GM21619 (cell line): Measurements from ENCODE around the gene SERGEF.

Experiments
- ATAC-seq: cut with Tn5 transposase; IDR thresholded peaks from one replicate; pipeline ENCODE4 v1.9.1; 2021; ENCODE audit not compliant: unreplicated experiment

Gene SERGEF

DNA sequence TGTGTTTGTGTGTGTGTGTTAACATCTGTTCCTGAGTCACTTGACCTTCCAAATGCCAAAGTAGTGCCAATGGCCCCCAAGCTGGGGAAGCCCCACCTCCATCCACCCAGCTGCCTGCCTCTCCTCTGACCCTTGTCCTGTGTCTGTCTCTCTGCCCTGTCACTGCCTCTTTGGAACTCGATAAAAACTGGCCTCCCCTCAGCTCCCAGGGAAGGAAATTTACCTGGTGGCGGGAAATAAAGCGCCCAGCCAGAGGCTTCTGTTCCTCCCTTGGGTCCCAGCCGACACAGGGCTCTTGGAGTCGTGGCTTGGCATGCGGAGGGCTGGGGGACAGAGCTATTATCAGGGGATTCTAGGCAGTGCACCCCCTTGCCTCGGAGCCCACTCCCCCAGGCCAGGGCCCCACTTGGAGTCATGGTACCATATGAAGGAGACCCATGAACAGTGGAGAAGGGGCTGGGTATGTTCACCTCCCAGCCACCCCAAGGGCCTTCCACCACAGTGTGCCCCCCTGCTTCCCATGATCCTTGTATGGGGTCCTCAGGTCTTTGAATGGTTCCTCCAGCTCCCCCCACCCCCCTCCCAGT is 272.1 kb downstream of the SERGEF start:
- ATAC-seq, result no peak

DNA sequence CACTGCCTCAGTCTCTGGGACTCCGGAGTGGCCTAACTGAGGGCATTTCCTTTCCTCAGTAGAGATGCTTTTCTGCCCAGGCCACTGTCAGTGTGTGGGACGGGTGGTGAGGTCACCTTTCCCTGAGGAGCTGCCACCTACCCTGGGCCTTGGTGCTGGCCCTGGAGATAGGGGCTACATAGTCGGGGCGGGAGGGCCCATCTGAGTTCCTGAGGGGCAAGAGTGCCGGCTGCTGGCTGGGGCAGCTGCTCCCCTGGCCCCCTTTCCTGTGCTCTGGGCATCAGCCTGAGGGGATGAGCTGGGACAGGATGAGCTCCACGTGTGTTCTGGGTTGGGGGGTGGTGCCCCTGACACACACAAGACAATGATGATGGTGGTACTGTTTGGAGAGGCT is 272.9 kb downstream of the SERGEF start:
- ATAC-seq, result no peak

DNA sequence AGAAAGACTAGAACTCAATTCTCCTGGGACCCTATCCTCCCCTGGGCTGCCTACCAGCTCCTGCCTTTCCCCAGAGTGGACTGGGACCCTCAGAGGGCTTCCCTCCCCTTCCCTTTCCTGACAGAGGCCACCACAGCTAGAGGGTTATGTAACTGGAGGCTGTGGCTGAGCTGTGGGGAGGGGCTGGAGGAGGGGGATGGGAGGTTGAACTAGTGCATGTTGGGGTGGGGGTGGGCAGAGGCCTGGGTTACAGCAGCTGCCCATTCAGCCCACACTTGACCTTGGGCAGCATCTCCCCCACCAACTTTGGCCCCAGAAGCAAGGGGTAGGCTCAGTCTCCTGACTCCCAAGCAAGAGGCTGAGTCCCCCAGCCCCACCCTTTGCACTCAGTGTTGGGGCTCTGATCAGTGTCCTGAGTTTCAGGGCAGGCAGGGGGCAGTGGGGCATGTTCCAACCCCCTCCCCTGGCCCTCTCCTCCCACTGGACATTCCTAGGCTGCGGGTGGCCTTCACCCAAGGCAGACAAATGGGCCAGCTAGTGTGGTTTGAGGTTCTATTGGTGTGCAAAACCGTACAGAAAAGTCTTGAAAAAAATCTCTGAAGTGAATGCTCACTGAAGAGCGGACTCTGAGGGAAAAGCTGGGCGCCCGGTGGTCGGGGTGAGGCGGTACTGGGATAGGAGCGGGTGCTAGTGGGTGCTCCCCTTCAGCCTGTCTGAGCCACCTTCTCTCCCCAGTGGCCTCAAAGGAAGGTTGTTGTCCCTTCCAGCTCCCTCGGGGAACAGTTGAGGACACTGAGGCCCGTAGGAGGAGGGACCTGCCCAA is 274.5 kb downstream of the SERGEF start:
- ATAC-seq, result no peak
